Retinal pigment epithelial cell (primary cell): ENCODE data around the gene KLHL29.
"Not testable (repeated sequence)": the region's sequence is repeated elsewhere in the genome, so short reads cannot be mapped to it uniquely, and the experiment has no call there.

Source experiments
- DNase-seq: peaks from one replicate; pipeline ENCODE4 v3.0.0-alpha.2; 2010; ENCODE audit warnings: low read depth
- H3K4me3 ChIP-seq: 2 replicates; pipeline ENCODE4 v1.5.1; 2011; ENCODE audit warnings: mild to moderate bottlenecking, low read length, control low read depth, moderate library complexity
- TF ChIP-seq, protein P1 (sequence below): conservative IDR thresholded peaks from 2 replicates; pipeline ENCODE4 v1.5.1; 2011; ENCODE audit warnings: low read depth, low read length, control low read depth, inconsistent platforms

KLHL29 gene

DNA sequence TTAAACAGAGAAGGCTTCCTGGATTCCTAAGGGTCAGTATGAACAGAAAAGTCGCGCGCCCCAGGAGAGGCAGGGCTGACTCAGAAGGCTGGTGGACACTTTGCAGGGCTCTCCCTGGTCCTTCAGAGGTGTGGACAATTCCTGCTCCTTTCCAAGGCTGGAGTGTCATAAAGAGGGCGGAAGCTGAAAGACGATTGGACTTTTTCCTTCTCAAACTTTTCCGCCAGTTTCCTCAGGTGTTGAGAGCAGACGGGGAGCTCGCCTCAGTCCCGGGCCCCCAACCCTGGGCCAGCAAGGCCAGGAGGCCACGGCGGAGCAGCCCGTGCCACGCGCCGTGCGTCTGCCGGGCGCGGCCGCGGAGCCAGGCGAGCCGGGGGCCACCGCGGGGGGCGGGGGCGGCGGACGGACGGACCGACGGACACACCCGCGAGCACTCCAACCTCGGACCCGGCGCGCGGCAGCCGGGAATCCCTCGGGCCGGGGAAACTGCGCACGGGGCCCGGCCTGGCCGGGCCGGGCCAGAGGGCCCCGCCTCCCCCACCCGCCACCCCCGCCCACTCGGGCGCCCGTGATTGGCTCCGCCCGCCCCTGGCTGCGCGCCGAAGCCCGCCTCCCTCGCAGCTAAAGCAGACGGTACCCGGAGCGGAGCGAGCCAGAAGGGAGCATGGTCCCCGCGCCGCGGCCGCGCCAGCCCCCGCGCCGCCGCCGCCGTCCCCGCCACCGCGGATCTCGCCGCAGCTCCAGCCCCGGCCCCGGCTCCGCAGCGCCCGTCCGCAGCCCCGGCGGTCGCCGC, at the start of gene KLHL29:
KLHL29 (plus strand) TSS at position 629 of the 793 bp plus-strand sequence. CDS start 177,018 bp downstream, outside the sequence.
- H3K4me3 ChIP-seq, result peak within 1 kb of the TSS; percentile 91
- TF ChIP-seq, protein P1, sequence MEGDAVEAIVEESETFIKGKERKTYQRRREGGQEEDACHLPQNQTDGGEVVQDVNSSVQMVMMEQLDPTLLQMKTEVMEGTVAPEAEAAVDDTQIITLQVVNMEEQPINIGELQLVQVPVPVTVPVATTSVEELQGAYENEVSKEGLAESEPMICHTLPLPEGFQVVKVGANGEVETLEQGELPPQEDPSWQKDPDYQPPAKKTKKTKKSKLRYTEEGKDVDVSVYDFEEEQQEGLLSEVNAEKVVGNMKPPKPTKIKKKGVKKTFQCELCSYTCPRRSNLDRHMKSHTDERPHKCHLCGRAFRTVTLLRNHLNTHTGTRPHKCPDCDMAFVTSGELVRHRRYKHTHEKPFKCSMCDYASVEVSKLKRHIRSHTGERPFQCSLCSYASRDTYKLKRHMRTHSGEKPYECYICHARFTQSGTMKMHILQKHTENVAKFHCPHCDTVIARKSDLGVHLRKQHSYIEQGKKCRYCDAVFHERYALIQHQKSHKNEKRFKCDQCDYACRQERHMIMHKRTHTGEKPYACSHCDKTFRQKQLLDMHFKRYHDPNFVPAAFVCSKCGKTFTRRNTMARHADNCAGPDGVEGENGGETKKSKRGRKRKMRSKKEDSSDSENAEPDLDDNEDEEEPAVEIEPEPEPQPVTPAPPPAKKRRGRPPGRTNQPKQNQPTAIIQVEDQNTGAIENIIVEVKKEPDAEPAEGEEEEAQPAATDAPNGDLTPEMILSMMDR, result no peak
- DNase-seq, result no peak

DNA sequence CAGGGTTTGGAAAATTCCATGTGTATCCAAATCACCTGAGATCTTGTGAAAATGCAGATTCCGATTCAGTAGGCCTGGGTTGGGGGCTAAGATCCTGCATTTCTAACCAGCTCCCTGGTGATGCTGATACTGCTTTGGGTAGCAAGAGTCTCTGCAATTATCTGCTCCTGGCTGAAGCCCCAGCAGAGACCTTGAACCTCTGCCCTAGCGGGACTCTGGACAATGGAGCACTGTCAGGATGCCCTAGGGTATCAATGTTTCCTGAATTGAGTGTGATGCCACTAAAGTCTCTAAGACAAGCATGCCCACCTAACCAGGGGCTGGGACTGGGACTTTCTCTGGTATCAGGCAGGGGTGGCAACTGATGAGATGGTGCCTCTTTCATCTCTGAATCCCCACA, 49.4 kb upstream of the KLHL29 start:
- TF ChIP-seq, protein P1, result no peak
- H3K4me3 ChIP-seq, result no peak overlapping the region
- DNase-seq, result no peak

DNA sequence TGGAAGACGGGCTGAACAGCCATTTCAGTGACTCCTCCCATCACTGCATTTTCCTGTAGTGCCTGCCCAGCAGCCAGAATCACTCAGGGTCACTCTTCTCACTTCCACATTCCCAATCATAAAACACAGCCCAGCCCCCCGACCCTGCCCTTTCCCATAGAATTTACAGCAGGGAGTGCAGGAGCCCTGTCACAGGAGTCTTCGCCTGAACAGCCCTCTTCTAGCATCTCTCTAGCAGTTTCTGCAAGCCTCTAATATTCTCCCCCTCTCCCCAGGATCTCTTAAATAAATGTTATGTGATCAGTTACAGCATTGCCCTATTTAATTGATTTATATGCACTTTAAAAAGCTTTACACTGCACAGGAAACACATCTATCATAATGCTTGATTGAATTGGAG, 42.9 kb upstream of the KLHL29 start:
- no peak for DNase-seq
- no peak overlapping the region for H3K4me3 ChIP-seq
- TF ChIP-seq, protein P1, result no peak

DNA sequence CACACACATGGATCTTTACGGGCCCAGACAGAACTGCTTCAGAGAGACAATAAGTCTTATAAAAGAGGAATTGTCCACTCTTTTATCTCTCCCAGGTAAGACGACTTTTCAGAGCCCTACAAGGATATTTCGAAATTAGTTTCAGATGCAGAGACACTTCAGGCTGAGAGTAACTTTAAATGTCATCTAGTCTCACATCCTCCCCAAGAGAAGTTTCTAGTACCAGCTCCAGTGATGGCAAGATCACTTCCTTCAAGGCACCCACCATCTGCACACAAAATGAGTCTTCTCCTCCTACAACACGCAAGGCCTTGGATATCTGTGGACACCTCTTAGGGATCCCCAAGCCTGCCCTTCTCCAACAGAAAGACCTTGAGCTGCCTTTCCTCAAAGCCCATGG, 39.0 kb upstream of the KLHL29 start:
- no peak for DNase-seq
- H3K4me3 ChIP-seq, result no peak overlapping the region
- TF ChIP-seq, protein P1, result no peak

DNA sequence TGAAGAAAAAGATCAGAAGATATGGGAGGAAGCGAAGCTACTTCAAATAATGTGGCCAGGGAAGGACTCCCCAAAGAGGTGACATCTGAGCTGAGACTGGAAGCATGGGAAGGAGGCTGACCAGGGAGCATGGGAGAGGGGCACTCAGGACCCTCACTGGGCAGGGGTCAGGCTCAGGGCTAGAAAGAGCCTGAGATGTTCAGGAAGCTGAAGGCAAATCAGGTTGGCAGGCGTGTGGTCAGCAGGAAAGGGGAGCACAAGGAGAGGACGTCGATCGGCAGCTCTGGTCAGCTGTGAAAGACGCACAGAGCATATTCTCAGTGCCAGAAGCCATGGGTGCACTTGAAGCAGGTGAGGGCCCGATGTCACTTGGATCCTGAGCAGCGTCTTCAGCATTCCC, 38.2 kb upstream of the KLHL29 start:
- DNase-seq, result no peak
- H3K4me3 ChIP-seq, result no peak overlapping the region
- TF ChIP-seq, protein P1, result no peak

DNA sequence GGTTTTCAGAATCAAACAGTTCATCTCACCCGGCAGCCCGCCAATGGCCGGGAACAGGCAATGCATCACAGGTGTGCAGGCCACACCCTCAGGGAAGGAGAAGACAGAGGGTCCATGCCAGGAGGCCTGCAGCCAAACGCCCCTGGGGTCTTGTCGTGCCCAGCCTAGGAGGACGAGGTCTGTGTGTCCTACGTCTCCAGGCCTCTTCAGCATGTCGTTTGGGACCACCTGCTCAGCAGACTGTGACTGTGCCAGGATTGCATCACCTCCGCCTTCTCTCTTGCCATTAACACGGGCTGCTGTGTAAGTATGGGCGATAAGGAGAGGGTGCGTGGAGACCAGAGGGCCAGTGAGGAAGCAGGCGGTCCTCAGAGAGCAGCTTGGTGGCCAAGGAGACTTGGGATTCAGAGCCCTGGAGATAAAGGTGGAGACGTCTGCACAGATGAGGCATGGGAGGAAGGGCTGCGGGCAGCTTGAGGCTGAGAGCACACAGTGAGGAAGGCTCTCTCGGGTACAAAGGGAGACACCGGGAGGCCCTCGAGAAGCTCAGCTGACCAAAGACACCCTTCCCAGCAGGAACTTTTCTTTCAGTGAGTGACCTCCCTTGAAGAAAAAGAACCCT, 37.4 kb upstream of the KLHL29 start:
- no peak for DNase-seq
- H3K4me3 ChIP-seq, result no peak overlapping the region
- TF ChIP-seq, protein P1, result no peak

DNA sequence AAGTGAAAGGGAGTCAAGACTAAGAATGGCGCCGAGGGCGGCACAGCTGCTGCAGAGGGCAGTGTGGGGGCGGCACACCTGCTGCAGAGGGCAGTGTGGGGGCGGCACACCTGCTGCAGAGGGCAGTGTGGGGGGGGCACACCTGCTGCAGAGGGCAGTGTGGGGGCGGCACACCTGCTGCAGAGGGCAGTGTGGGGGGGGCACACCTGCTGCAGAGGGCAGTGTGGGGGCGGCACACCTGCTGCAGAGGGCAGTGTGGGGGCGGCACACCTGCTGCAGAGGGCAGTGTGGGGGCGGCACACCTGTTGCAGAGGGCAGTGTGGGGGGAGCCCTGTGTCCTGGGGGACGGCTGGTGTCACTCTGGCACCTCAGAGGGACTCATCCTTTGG, 36.9 kb upstream of the KLHL29 start:
- DNase-seq, H3K4me3 ChIP-seq: not testable (repeated sequence)
